CD4-positive, alpha-beta T cell treated with Interleukin-15 for 1 hour (primary cell): ENCODE data around the gene PITX2.

Source experiments
- DNase-seq: peaks from one replicate; pipeline ENCODE4 v3.0.0-alpha.2; 2020

PITX2 gene

DNA sequence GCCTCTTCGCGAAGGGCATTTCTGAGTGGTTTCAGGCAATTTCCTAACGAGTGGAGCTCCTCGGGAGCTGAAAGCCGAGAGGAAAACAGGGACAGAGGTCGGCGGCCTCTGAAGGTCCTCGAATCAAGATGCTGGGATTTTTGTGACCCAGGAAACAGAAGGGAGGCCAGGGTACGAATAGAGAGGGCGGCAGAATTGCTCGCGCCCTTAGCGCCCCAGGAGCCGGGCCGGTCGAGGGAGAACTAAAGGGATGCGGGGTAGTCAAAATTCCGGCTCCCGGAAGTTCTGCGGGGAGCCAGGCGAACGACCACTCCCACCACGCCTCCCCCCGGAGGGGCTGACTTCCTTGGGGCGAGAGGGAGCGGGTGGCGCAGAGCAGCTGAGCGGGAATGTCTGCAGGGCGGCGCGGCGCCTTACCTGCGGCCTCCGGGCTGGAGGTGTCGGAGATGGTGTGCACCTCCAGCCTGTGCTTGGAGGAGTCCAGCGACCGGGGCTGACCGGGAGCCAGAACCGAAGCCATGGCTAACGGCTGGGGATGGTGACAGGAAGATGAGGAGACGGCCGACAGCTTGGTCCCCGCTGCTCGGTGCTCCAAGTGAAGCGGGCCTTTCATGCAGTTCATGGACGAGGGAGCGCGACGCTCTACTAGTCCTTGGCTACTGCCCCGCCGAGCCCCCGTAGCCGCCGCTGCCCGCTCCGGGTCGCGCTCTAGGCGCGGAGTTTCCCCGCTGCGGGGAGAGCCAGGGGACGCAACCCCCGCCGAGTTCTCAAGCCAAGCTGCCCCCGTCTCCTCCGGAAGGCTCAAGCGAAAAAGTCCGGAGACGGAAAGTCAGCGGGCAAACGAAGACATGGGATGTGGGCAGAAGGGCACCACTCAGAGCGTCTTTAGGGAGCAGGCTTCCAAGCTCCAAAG is 782 bp downstream of the PITX2 start:
- no peak for DNase-seq

DNA sequence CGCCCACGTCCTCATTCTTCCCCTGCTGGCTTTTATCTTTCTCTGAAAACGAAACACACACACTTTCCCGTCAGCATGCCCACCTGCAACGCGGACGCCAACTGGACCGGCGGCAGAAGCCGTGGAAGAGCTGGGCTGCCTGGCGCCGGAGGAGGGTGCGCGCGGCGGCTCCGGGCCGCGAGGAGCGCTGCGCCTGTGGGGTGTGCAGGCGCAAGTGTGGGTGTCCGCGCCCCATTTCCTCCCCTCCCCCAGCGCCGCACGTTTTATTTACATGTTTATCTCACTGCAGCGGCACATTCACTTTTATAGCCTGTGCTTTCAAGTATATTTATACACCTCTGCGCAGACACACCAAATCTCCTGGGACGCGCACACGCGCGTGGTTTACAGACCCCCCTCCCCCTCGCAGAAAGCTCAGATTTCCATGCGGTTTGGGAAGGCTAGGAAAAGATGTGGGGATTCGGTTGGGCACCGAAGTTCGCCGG is 1.5 kb downstream of the PITX2 start:
- DNase-seq, result no peak

DNA sequence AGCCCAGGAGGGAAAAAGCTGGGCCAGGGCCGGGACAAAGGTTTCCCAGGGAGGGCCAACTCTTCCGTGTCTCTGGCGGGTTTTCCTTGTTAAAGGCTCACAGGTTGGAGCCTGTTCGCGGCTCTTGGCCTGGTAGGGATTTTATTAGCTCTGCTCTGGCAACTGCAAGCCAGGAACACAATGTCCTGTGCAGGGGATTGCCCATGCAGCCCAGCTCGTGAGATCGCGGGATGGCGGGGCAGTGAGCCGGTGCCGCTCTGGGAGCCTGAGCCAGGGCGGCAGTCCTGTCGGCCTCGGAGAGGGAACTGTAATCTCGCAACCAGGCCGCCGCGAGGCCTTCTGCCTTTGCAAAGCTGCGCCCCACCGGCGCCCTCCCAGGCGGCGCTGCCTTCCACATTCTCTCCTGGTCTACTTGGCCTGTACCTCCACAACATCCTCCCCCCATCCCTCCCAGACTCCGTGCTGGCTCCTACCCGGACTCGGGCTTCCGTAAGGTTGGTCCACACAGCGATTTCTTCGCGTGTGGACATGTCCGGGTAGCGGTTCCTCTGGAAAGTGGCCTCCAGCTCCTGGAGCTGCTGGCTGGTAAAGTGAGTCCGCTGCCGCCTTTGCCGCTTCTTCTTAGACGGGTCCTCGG is 2.1 kb downstream of the PITX2 start:
- DNase-seq, result no peak

DNA sequence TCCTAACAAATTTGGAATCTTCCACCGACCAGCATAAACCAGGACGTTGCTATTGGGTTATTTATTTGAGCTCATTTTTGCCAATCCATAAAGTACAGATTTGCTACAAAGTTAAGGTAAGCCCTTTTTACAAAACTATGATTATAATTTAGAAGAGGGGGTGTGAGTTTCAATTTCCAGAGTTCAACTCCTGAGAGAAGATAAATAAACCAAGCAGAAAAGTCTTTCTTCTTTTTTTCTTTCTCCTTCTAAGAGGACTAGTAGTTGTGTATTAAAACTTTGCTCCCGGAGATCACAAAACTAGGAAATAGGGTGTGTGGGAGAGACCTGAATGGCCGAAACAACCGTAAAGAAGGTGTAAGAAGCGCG is 2.6 kb downstream of the PITX2 start:
- DNase-seq, result no peak

DNA sequence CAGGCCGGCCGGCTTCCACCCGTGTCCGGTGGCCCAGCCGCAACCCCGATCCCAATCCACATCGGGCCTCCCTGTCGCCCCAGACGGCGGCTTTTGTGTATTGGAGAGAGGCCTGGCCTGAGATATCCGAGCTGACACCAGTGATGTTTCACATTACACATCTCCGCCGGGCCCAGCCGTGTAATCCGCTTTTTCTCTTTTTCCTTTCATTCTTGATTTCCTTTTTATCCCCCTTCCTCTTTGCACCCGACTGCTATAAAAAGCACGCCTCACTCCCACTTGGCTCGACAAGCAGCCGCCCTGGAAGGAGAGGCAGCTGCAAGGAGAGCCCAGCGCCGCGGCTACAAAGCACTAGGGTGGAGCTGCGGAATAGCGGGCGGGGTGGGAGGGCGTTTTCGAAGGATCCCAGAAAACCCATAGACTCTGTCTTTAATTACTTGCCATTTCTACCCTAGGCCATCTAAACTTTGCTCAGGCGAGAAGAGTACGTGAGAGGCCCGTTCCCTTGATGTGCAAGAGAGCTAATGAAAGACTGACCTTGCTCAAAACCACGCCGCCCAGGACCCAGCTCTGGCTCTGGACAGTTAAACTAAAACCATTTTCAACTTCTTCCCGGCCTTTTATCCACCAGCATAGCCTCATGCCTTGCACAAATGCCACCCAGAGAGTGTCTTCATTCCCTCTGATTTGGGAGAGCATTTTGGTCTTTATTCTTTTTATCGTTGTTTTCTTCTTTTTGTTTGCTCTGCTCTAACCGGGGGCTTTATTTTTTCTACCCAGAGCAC is 3.2 kb downstream of the PITX2 start:
- no peak for DNase-seq

DNA sequence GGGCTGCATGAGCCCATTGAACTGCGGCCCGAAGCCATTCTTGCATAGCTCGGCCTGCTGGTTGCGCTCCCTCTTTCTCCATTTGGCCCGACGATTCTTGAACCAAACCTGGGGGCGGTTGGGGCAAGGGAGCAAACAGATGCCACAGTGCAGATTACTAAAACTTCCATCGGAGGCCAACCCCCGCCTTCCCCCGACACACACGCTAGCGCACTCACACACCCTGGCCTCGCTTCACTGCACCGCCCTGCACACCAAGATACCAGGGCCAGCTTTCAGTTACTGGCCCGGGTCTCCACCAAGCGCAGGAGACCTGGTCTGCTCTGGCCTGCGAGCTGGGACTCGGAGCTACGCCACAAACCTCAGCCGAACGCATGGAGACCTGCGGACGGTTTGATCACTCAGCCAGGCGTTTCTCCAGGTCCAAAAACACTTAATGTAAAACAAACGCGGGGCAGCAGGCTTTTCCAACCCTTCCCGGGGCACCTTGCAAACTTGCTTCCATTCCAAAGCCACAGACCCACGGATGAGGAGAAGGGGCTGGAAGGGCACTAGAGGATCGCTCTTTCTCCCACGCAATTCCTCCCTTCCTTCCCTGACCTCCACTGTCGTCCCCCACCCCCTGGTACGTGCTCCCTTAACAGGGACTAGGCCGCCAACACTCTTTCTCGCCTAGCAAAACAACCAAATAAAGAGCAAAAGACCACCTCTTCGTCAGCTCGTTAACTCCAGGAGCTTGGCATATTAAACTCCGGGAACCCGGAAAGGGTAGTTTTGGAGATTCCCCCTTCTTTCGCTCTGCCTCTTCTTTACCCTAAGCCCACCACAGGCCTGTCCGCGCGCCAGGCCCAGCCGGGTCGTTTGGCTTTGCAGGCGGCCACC is 4.1 kb downstream of the PITX2 start:
- DNase-seq, result no peak

- DNase-seq, result no peak
Observed at GRCh38 chr4:110617646-110618580, 5.0 kb downstream of the PITX2 start.

GRCh38 chr4:110617075-110617640 is 5.7 kb downstream of the PITX2 start:
- no peak for DNase-seq

DNA sequence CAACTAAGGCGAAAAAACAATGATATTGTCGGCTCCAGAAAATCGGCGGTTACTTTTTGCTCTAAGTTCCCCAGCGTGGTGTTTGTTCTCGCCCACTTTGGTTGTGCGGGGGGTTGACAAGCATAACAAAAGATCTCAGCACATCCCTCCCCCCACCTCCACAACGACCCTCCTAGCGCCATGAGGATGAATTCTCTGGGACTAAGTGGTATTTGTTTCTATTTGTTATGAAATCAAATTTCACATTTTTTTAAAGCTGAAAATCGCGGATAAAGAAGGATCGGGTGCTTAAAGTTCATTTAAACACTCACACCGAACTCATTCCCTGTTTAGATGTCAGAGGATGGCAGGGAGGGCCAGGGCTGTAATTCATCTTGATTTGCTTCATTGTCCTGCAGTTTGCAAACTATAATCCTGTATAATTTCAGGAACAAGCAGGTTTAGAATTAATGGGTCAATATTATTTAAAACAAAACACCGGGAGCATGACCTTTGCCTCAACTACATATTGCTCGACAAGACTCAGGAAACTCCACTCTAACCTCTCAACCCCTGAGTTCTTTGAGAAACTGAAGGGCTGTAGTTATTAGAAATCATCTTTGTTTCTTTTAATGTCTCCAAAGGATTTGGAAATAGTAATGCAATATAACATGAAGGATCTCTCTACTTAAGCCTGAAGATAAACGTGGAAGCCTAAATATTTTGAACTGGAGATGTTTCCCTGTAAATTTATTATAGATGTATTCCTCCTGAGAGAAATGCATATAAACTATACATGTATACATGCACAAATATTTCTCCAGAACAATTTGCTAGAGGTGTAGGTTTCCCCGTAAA is 6.4 kb downstream of the PITX2 start:
- no peak for DNase-seq

- DNase-seq, result no peak
Observed at GRCh38 chr4:110615353-110616237, 7.3 kb downstream of the PITX2 start.

GRCh38 chr4:110614976-110615352 is 7.9 kb downstream of the PITX2 start:
- DNase-seq, result no peak

GRCh38 chr4:110614173-110614963 is 8.5 kb downstream of the PITX2 start:
- no peak for DNase-seq

- DNase-seq, result no peak
Observed at GRCh38 chr4:110613745-110614144, 9.1 kb downstream of the PITX2 start.

GRCh38 chr4:110612631-110613269 is 10.1 kb downstream of the PITX2 start:
- no peak for DNase-seq

DNA sequence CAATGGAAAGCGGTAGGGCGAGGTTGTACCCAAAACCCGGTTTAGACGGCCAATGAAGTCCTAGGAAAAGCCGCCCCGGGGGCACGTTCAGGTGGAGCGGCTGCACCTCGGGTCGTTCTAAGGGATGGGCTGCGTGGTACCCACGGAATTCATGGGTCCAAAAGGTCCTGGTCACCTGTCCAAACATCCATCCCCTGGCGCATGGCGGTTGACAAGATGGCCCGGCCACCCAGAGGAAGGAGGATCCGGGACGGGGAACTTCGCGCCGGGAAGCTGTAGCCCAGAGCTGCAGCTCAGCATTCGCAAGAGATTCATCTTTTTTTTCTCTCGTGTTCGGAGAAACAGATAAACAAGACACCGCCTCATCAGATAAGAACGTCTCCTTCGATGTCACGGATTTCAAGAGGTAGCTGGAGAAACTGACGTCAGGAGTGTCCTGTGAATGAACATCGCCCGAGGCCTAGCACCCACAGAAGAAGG is 10.9 kb downstream of the PITX2 start:
- DNase-seq, result no peak

DNA sequence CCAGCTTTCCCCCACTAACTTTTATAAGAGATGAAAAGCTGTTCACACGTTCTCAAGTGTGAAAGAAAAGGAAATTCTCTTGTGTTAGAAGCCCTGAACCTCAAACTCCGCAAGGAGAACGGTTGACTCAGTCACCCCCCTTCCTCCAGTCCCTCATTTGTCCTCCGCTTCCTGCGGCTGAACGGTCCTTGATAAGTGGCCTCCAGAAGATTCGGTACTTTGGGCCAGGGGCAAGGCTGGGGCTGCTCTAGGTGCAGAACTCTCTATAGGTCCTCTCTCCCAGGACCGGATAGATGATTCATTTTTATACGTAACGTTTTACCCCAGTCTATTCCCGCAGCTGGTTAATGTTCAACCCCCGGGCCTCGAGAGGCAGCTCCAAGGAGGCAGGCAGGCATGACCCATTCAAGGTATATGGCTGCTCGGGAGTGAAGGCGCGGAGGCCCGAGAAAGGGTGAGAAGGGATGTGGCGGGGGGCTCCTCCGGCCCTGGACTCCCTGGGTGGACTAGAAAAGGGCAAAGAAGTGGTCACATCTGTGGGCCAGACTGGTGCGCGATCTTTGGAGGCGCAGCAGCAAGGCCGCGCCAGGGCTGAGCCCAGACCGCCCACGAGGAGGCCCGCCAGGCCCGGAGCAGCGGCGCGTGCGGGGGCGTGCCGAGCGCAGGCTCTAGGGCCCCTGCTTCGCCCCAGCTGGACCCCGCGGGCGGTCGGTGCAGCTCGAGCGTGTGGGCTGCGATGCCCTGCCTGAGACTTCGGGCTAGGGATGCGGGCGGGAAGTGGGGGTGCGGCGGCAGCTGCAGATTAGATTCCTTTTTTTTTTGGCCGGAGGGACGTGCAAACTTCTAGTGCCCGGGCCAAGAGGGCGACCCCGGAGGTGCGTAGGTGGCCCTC is 11.7 kb downstream of the PITX2 start:
- DNase-seq, result no peak

- DNase-seq, result no peak
Observed at GRCh38 chr4:110610620-110610939, 12.3 kb downstream of the PITX2 start.
